ENCODE measurements around the gene TMEM209. TPM values are rescaled to one million over a fixed set of nuclear protein-coding genes. Genes with fewer than 3 reads are reported as not detected.
A peak's percentile ranks its signal among the peaks of the same experiment; 100 is the strongest.
"Not testable (repeated sequence)": the region's sequence is repeated elsewhere in the genome, so short reads cannot be mapped to it uniquely, and the experiment has no call there.

The TMEM209 gene
- total RNA-seq, 1 donor from 2014 or later = 15.4 TPM

DNA sequence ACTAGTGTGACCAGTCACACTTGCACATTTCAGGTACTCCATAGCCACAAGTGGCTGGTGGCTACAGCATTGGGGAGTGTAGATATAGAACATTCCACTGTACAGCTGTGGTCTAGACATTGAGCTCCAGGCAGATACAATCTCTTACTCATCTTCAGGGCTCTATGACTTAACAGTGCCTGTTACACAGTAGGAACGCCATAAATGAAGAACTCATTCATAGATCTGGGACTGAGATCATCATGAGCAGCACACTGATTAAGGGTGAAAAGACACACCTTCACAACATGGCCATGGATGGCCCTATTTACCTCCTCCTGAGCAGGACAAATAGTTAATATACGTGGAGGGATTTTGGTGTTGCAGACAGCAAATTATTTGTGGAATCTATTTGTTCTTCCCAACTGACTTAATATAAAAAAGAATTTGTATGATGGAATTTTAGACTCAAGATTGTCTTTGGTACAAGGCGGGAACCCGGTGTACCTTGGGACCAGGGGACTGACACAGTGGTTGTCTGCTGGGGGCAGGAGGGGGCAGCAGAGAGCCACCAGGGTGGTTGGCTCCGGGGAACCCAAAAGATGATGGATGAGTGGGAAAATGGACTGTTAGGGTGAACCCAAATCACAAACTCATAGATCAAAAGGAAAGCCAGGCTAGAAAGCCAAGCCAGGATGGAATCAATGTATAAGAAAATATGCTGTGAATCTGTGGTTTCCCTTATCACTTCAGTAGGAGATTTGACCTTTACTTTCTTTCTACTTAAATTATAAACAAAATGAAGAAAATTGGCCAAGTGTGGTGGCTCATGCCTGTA lies 37.2 kb upstream of the TMEM209 start:
- H3K4me1 Mint-ChIP-seq (ENCODE audit: low read depth, unreplicated experiment) = peaks cover 2% of the 10 kb centered on the region
- H3K4me3 Mint-ChIP-seq (ENCODE audit: unreplicated experiment) = no peak overlapping the region
- TF ChIP-seq, protein P1, sequence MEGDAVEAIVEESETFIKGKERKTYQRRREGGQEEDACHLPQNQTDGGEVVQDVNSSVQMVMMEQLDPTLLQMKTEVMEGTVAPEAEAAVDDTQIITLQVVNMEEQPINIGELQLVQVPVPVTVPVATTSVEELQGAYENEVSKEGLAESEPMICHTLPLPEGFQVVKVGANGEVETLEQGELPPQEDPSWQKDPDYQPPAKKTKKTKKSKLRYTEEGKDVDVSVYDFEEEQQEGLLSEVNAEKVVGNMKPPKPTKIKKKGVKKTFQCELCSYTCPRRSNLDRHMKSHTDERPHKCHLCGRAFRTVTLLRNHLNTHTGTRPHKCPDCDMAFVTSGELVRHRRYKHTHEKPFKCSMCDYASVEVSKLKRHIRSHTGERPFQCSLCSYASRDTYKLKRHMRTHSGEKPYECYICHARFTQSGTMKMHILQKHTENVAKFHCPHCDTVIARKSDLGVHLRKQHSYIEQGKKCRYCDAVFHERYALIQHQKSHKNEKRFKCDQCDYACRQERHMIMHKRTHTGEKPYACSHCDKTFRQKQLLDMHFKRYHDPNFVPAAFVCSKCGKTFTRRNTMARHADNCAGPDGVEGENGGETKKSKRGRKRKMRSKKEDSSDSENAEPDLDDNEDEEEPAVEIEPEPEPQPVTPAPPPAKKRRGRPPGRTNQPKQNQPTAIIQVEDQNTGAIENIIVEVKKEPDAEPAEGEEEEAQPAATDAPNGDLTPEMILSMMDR (IDR thresholded peaks at IDR 0.05; ENCODE audit: partially characterized antibody, unreplicated experiment) = peak; percentile 86
- H3K27ac Mint-ChIP-seq (ENCODE audit: unreplicated experiment) = no peak overlapping the region
- H3K9me3 Mint-ChIP-seq (ENCODE audit: unreplicated experiment) = peaks cover 2% of the 10 kb centered on the region
- peak; percentile 81 for DNase-seq
- no peaks in the 10 kb centered on the region for H3K27me3 Mint-ChIP-seq (ENCODE audit: unreplicated experiment)
- H3K36me3 Mint-ChIP-seq (ENCODE audit: unreplicated experiment) = peaks cover 10% of the 10 kb centered on the region

DNA sequence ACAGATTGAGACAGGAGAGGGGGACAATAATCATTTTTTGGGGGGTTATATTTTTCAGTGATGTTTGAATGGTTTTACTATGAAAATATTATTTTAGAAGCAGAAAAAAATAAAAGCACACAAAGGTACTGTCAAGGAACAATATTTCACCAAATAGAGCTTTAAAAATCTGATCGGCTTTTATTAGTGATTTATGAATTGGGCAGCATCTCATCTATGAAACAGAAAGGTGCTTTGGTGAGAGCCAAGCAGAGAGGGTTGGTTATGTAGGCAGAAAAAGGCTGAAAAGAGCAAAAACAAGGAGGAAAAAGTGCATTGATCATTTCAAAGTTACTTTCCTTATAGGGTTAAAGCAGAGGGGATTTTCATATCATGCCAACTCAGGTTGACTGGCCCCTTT lies 35.0 kb upstream of the TMEM209 start:
- Mint-ChIP-seq H3K36me3 (ENCODE audit: unreplicated experiment) (no peaks in the 10 kb centered on the region), H3K9me3 (ENCODE audit: unreplicated experiment) (peaks cover 2% of the 10 kb centered on the region), H3K4me3 (ENCODE audit: unreplicated experiment) (no peak overlapping the region), H3K4me1 (ENCODE audit: low read depth, unreplicated experiment) (peaks cover 2% of the 10 kb centered on the region), H3K27me3 (ENCODE audit: unreplicated experiment) (peaks cover 2% of the 10 kb centered on the region), H3K27ac (ENCODE audit: unreplicated experiment) (no peak overlapping the region)
- no peak for DNase-seq
- TF ChIP-seq, protein P1 (IDR thresholded peaks at IDR 0.05; ENCODE audit: partially characterized antibody, unreplicated experiment) = no peak

DNA sequence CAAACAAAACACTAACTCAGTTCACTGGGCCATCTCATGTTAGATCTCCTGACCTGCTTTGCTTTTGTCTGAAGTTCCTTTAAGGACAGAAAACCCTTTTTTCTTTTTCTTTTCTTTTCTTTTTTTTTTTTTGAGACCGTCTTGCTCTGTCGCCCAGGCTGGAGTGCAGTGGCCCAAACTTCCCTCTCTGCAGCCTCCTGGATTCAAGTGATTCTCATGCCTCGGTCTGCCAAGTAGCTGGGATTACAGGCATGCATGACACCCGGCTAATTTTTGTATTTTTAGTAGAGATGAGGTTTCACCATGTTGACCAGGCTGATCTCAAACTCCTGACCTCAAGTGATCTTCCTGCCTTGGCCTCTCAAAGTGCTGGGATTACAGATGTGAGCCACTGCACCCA lies 31.2 kb upstream of the TMEM209 start:
- H3K36me3 Mint-ChIP-seq (ENCODE audit: unreplicated experiment); H3K4me3 Mint-ChIP-seq (ENCODE audit: unreplicated experiment); H3K27me3 Mint-ChIP-seq (ENCODE audit: unreplicated experiment); DNase-seq; H3K27ac Mint-ChIP-seq (ENCODE audit: unreplicated experiment); H3K9me3 Mint-ChIP-seq (ENCODE audit: unreplicated experiment); H3K4me1 Mint-ChIP-seq (ENCODE audit: low read depth, unreplicated experiment): not testable (repeated sequence)

DNA sequence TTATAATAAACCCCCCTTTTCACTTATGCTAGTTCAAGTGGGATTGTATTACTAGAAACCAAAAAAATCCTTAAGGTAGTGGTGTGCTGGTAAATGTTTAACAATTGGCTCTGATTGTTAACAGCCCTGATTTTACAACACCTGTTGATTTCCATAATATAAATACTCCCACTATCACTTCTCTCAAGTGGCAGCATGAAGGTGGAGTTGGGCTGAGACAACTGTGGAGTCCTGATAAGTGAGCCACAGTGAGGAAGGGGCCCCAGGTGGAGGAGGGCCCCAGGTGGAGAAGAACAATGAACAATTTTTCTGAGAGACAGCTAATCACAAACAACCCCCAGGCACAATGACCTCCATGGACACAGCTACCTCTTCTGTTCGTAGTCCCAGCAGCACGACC lies 28.9 kb upstream of the TMEM209 start:
- H3K4me3 Mint-ChIP-seq (ENCODE audit: unreplicated experiment) = no peak overlapping the region
- peaks cover 2% of the 10 kb centered on the region for H3K27me3 Mint-ChIP-seq (ENCODE audit: unreplicated experiment)

DNA sequence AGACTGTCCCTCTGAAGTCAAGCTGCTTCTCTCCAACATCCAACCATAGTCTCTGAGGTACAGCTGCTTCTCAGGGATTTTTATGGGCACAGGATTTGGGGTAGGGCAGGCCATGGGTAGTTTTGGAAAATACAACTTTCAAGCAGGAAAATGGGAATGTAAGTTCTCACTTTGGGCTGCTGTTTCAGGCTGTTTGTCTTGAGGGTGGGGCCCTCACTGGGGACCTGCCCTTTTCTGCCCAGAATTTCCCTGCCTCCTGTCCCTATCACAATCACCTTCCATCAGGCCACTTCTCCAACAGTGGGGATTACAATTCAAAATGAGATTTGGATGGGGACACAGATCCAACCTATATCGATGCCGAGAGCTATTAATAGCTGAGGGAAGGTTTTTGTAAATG lies 27.0 kb upstream of the TMEM209 start:
- Mint-ChIP-seq H3K4me1 (ENCODE audit: low read depth, unreplicated experiment) (no peaks in the 10 kb centered on the region), H3K27me3 (ENCODE audit: unreplicated experiment) (peaks cover under 1% of the 10 kb centered on the region), H3K27ac (ENCODE audit: unreplicated experiment) (no peak overlapping the region), H3K9me3 (ENCODE audit: unreplicated experiment) (no peaks in the 10 kb centered on the region), H3K4me3 (ENCODE audit: unreplicated experiment) (no peak overlapping the region), H3K36me3 (ENCODE audit: unreplicated experiment) (no peaks in the 10 kb centered on the region)
- DNase-seq = no peak
- TF ChIP-seq, protein P1 (IDR thresholded peaks at IDR 0.05; ENCODE audit: partially characterized antibody, unreplicated experiment) = no peak

More for the DNA sequence above, 28.9 kb upstream of the TMEM209 start:
- Mint-ChIP-seq H3K27ac (ENCODE audit: unreplicated experiment) (no peak overlapping the region), H3K9me3 (ENCODE audit: unreplicated experiment) (no peaks in the 10 kb centered on the region), H3K36me3 (ENCODE audit: unreplicated experiment) (no peaks in the 10 kb centered on the region), H3K4me1 (ENCODE audit: low read depth, unreplicated experiment) (no peaks in the 10 kb centered on the region)
- no peak for DNase-seq
- TF ChIP-seq, protein P1 (IDR thresholded peaks at IDR 0.05; ENCODE audit: partially characterized antibody, unreplicated experiment) = no peak
